Measurements from ENCODE around the gene CENATAC.
A peak's percentile ranks its signal among the peaks of the same experiment; 100 is the strongest.
"Not testable (repeated sequence)": the region's sequence is repeated elsewhere in the genome, so short reads cannot be mapped to it uniquely, and the experiment has no call there.

Gene CENATAC

GRCh38 chr11:118979434-118979833 is 18.5 kb upstream of the CENATAC start:
- H3K4me2 ChIP-seq (ENCODE audit: insufficient read depth, low read length) = no peak overlapping the region
- DNase-seq = no peak
- no peaks in the 10 kb centered on the region for H3K36me3 ChIP-seq (ENCODE audit: insufficient read depth, low read length)
- H3K9me3 ChIP-seq (ENCODE audit: insufficient read depth, low read length, severe bottlenecking) = no peaks in the 10 kb centered on the region
- H4K20me1 ChIP-seq (ENCODE audit: insufficient read depth, low read length) = no peaks in the 10 kb centered on the region
- H2AFZ ChIP-seq (ENCODE audit: low read depth, low read length) = no peak overlapping the region
- TF ChIP-seq, protein P1, sequence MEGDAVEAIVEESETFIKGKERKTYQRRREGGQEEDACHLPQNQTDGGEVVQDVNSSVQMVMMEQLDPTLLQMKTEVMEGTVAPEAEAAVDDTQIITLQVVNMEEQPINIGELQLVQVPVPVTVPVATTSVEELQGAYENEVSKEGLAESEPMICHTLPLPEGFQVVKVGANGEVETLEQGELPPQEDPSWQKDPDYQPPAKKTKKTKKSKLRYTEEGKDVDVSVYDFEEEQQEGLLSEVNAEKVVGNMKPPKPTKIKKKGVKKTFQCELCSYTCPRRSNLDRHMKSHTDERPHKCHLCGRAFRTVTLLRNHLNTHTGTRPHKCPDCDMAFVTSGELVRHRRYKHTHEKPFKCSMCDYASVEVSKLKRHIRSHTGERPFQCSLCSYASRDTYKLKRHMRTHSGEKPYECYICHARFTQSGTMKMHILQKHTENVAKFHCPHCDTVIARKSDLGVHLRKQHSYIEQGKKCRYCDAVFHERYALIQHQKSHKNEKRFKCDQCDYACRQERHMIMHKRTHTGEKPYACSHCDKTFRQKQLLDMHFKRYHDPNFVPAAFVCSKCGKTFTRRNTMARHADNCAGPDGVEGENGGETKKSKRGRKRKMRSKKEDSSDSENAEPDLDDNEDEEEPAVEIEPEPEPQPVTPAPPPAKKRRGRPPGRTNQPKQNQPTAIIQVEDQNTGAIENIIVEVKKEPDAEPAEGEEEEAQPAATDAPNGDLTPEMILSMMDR (IDR thresholded peaks at IDR 0.05; ENCODE audit: borderline replicate concordance, extremely low read depth, low read length, poor library complexity, severe bottlenecking) = peak; percentile 14
- TF ChIP-seq EZH2 (IDR thresholded peaks at IDR 0.05; ENCODE audit: borderline replicate concordance, low read depth, low read length, severe bottlenecking) = no peak
- no peak overlapping the region for H3K4me3 ChIP-seq (ENCODE audit: low read depth in 1 of 2, low read length in 2 of 2)
- no peaks in the 10 kb centered on the region for H3K4me1 ChIP-seq (ENCODE audit: insufficient read depth, low read length)
- H3K27me3 ChIP-seq (ENCODE audit: insufficient read depth, low read length, poor library complexity) = no peaks in the 10 kb centered on the region
- H3K9ac ChIP-seq (ENCODE audit: low read depth, low read length) = no peak overlapping the region
- no peaks in the 10 kb centered on the region for H3K79me2 ChIP-seq (ENCODE audit: insufficient read depth, low read length)
- no peak overlapping the region for H3K27ac ChIP-seq (ENCODE audit: low read length)
- ATAC-seq (ENCODE audit: insufficient read depth, low read depth) = peak; percentile 54; the same call in 1 of the 3 replicates

- Histone ChIP-seq H3K4me1 (ENCODE audit: insufficient read depth, low read length) (no peaks in the 10 kb centered on the region), H3K9me3 (ENCODE audit: insufficient read depth, low read length, severe bottlenecking) (no peaks in the 10 kb centered on the region), H3K9ac (ENCODE audit: low read depth, low read length) (no peak overlapping the region), H3K36me3 (ENCODE audit: insufficient read depth, low read length) (no peaks in the 10 kb centered on the region), H3K27me3 (ENCODE audit: insufficient read depth, low read length, poor library complexity) (no peaks in the 10 kb centered on the region), H3K4me3 (ENCODE audit: low read depth in 1 of 2, low read length in 2 of 2) (no peak overlapping the region), H2AFZ (ENCODE audit: low read depth, low read length) (no peak overlapping the region), H4K20me1 (ENCODE audit: insufficient read depth, low read length) (no peaks in the 10 kb centered on the region), H3K27ac (ENCODE audit: low read length) (no peak overlapping the region), H3K4me2 (ENCODE audit: insufficient read depth, low read length) (no peak overlapping the region), H3K79me2 (ENCODE audit: insufficient read depth, low read length) (no peaks in the 10 kb centered on the region)
- TF ChIP-seq, protein P1 (IDR thresholded peaks at IDR 0.05; ENCODE audit: borderline replicate concordance, extremely low read depth, low read length, poor library complexity, severe bottlenecking) = no peak
- TF ChIP-seq EZH2 (IDR thresholded peaks at IDR 0.05; ENCODE audit: borderline replicate concordance, low read depth, low read length, severe bottlenecking) = no peak
- ATAC-seq (ENCODE audit: insufficient read depth, low read depth) (no peak), DNase-seq (no peak)
Measured at GRCh38 chr11:118980191-118980881, 17.6 kb upstream of the CENATAC start.

DNA sequence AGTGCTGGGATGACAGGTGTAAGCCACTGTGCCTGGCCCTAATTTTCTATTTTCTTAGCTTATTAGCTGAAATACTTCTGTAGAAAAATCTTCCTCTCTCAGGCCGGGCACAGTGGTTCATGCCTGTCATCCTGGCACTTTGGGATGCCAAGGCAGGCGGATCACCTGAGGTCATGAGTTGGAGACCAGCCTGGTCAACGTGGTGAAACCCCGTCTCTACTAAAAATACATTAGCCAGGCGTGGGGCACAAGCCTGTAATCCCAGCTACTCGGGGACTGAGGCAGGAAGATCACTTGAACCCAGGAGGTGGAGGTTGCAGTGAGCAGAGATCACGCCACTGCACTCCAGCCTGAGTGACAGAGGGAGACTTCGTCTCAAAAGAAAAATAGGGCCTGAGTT is 13.6 kb upstream of the CENATAC start:
- not testable (repeated sequence) for H3K9me3 ChIP-seq (ENCODE audit: insufficient read depth, low read length, severe bottlenecking); H3K27ac ChIP-seq (ENCODE audit: low read length); H3K9ac ChIP-seq (ENCODE audit: low read depth, low read length); H3K79me2 ChIP-seq (ENCODE audit: insufficient read depth, low read length); H3K4me1 ChIP-seq (ENCODE audit: insufficient read depth, low read length); H3K27me3 ChIP-seq (ENCODE audit: insufficient read depth, low read length, poor library complexity); H3K4me3 ChIP-seq (ENCODE audit: low read depth in 1 of 2, low read length in 2 of 2); DNase-seq; H2AFZ ChIP-seq (ENCODE audit: low read depth, low read length); H3K36me3 ChIP-seq (ENCODE audit: insufficient read depth, low read length); H4K20me1 ChIP-seq (ENCODE audit: insufficient read depth, low read length); ATAC-seq (ENCODE audit: insufficient read depth, low read depth); H3K4me2 ChIP-seq (ENCODE audit: insufficient read depth, low read length)

- Histone ChIP-seq H3K4me2 (ENCODE audit: insufficient read depth, low read length) (no peak overlapping the region), H3K4me1 (ENCODE audit: insufficient read depth, low read length) (no peaks in the 10 kb centered on the region), H3K9me3 (ENCODE audit: insufficient read depth, low read length, severe bottlenecking) (no peaks in the 10 kb centered on the region), H3K27ac (ENCODE audit: low read length) (no peak overlapping the region), H2AFZ (ENCODE audit: low read depth, low read length) (no peak overlapping the region), H3K27me3 (ENCODE audit: insufficient read depth, low read length, poor library complexity) (no peaks in the 10 kb centered on the region), H4K20me1 (ENCODE audit: insufficient read depth, low read length) (no peaks in the 10 kb centered on the region), H3K4me3 (ENCODE audit: low read depth in 1 of 2, low read length in 2 of 2) (no peak overlapping the region), H3K79me2 (ENCODE audit: insufficient read depth, low read length) (no peaks in the 10 kb centered on the region), H3K36me3 (ENCODE audit: insufficient read depth, low read length) (no peaks in the 10 kb centered on the region), H3K9ac (ENCODE audit: low read depth, low read length) (no peak overlapping the region)
- no peak for DNase-seq
- no peak for TF ChIP-seq EZH2 (IDR thresholded peaks at IDR 0.05; ENCODE audit: borderline replicate concordance, low read depth, low read length, severe bottlenecking)
- TF ChIP-seq, protein P1 (IDR thresholded peaks at IDR 0.05; ENCODE audit: borderline replicate concordance, extremely low read depth, low read length, poor library complexity, severe bottlenecking) = no peak
- ATAC-seq (ENCODE audit: insufficient read depth, low read depth) = no peak
Measured at GRCh38 chr11:118984825-118985224, 13.1 kb upstream of the CENATAC start.
